Neural crest cell (in vitro differentiated cells): ENCODE results near the gene ADCY4. TPM values are rescaled to one million over a fixed set of nuclear protein-coding genes. Genes with fewer than 3 reads are reported as not detected.

ENCODE experiments used
- DNase-seq: peaks from one replicate; pipeline ENCODE4 v3.0.0; 2021; ENCODE audit warnings: low read depth, mixed read lengths, low spot score
- H3K27ac Mint-ChIP-seq: one replicate; pipeline ENCODE4 v1.8.0; 2021; ENCODE audit warnings: mild to moderate bottlenecking, mixed read lengths; ENCODE audit not compliant: unreplicated experiment
- H3K27me3 Mint-ChIP-seq: 2 replicates; pipeline ENCODE4 v1.8.0; 2021; ENCODE audit warnings: low read depth, mild to moderate bottlenecking, mixed read lengths
- H3K36me3 Mint-ChIP-seq: 2 replicates; pipeline ENCODE4 v1.8.0; 2021; ENCODE audit warnings: low read depth, mild to moderate bottlenecking, mixed read lengths
- H3K4me1 Mint-ChIP-seq: 2 replicates; pipeline ENCODE4 v1.8.0; 2021; ENCODE audit warnings: mixed read lengths
- H3K4me3 Mint-ChIP-seq: one replicate; pipeline ENCODE4 v1.8.0; 2021; ENCODE audit warnings: mild to moderate bottlenecking, mixed read lengths
- H3K9me3 Mint-ChIP-seq: 2 replicates; pipeline ENCODE4 v1.8.0; 2021; ENCODE audit warnings: mixed read lengths
- CTCF ChIP-seq: fragments of 200-600 bp; sonication (generic); conservative IDR thresholded peaks from 2 replicates; pipeline ENCODE4 v1.5.0; 2021; ENCODE audit warnings: antibody characterized with exemption, mild to moderate bottlenecking
- total RNA-seq: library from RNA; stranded (reverse); gene quantifications from 2 replicates; pipeline ENCODE4 v1.2.1, GENCODE V29; 2021

ADCY4 gene
- total RNA-seq, 1 donor from 2014 or later, result 0.49 TPM

- Mint-ChIP-seq H3K4me3 (no peak overlapping the region), H3K4me1 (no peaks in the 10 kb centered on the region), H3K36me3 (no peaks in the 10 kb centered on the region), H3K27ac (no peak overlapping the region), H3K9me3 (no peaks in the 10 kb centered on the region), H3K27me3 (peaks cover 89% of the 10 kb centered on the region)
- DNase-seq, result no peak
- TF ChIP-seq CTCF, result no peak
These were observed 14.9 kb upstream of the ADCY4 start for GRCh38 chr14:24349742-24350141.

GRCh38 chr14:24348186-24348585 is 13.3 kb upstream of the ADCY4 start:
- Mint-ChIP-seq H3K36me3 (no peaks in the 10 kb centered on the region), H3K27ac (no peak overlapping the region), H3K4me3 (no peak overlapping the region), H3K27me3 (peaks cover 91% of the 10 kb centered on the region), H3K4me1 (no peaks in the 10 kb centered on the region), H3K9me3 (no peaks in the 10 kb centered on the region)
- no peak for TF ChIP-seq CTCF
- DNase-seq, result no peak

- no peak for DNase-seq
- no peak overlapping the region for H3K27ac Mint-ChIP-seq
- no peak for TF ChIP-seq CTCF
- H3K27me3 Mint-ChIP-seq, result peaks cover 90% of the 10 kb centered on the region
- H3K4me3 Mint-ChIP-seq, result no peak overlapping the region
- no peaks in the 10 kb centered on the region for H3K36me3 Mint-ChIP-seq
- no peaks in the 10 kb centered on the region for H3K4me1 Mint-ChIP-seq
- H3K9me3 Mint-ChIP-seq, result no peaks in the 10 kb centered on the region
These were observed 12.3 kb upstream of the ADCY4 start for GRCh38 chr14:24347134-24347533.

- no peak for TF ChIP-seq CTCF
- H3K27me3 Mint-ChIP-seq, result peaks cover 88% of the 10 kb centered on the region
- H3K27ac Mint-ChIP-seq, result no peak overlapping the region
- no peak overlapping the region for H3K4me3 Mint-ChIP-seq
- no peaks in the 10 kb centered on the region for H3K9me3 Mint-ChIP-seq
- no peak for DNase-seq
- H3K4me1 Mint-ChIP-seq, result no peaks in the 10 kb centered on the region
- no peaks in the 10 kb centered on the region for H3K36me3 Mint-ChIP-seq
These were observed 9.2 kb upstream of the ADCY4 start for GRCh38 chr14:24343795-24344660.

- no peaks in the 10 kb centered on the region for H3K4me1 Mint-ChIP-seq
- H3K36me3 Mint-ChIP-seq, result no peaks in the 10 kb centered on the region
- no peak overlapping the region for H3K27ac Mint-ChIP-seq
- no peak for DNase-seq
- H3K9me3 Mint-ChIP-seq, result no peaks in the 10 kb centered on the region
- TF ChIP-seq CTCF, result no peak
- peaks cover 90% of the 10 kb centered on the region for H3K27me3 Mint-ChIP-seq
- no peak overlapping the region for H3K4me3 Mint-ChIP-seq
These were observed 8.0 kb upstream of the ADCY4 start for GRCh38 chr14:24342889-24343288.
